Fibroblast of lung (primary cell): Measurements from ENCODE around the gene CRYL1.

Source experiments
- CTCF ChIP-seq, 2 donors: IDR thresholded peaks in 1 of 2; conservative IDR thresholded peaks in 1 of 2; 1 replicate in 1 of 2; 2 replicates in 1 of 2; pipeline ENCODE4 v1.5.1; 2011 to 2012; ENCODE audit warnings: low read length in 2 of 2, control low read depth in 1 of 2, inconsistent platforms in 1 of 2, low read depth in 1 of 2, mild to moderate bottlenecking in 1 of 2
- EZH2 ChIP-seq: IDR thresholded peaks from 2 replicates; pipeline ENCODE4 v1.5.1; 2012; ENCODE audit warnings: low read length, control low read depth, mild to moderate bottlenecking; ENCODE audit errors: missing control alignments

- TF ChIP-seq CTCF (conservative IDR thresholded peaks at IDR 0.05 in 1 of 2, IDR thresholded peaks at IDR 0.05 in 1 of 2; ENCODE audit: low read depth in 1 of 2, low read length in 2 of 2) (no peak), EZH2 (no peak)
These were observed 47.5 kb upstream of the CRYL1 start for GRCh38 chr13:20573186-20573585.
